Stimulated activated naive CD8-positive, alpha-beta T cell treated with anti-CD3 and anti-CD28 coated beads, Interleukin-15, Interleukin-2, amounts not matched to agents 100 ng/mL and 50 ng/mL, for 24 hours (primary cell): Measurements from ENCODE around the gene DCPS.
"Not testable (repeated sequence)": the region's sequence is repeated elsewhere in the genome, so short reads cannot be mapped to it uniquely, and the experiment has no call there.

Experiments used
- H3K27ac Mint-ChIP-seq: one replicate; pipeline ENCODE4 v1.8.0; 2021; ENCODE audit warnings: mild to moderate bottlenecking, mixed read lengths
- H3K27me3 Mint-ChIP-seq: one replicate; pipeline ENCODE4 v1.8.0; 2021; ENCODE audit warnings: mixed read lengths
- H3K36me3 Mint-ChIP-seq: one replicate; pipeline ENCODE4 v1.8.0; 2021; ENCODE audit warnings: low read depth, mixed read lengths
- H3K4me1 Mint-ChIP-seq: one replicate; pipeline ENCODE4 v1.8.0; 2021; ENCODE audit warnings: low read depth, mixed read lengths
- H3K4me3 Mint-ChIP-seq: one replicate; pipeline ENCODE4 v1.8.0; 2021; ENCODE audit warnings: mild to moderate bottlenecking, mixed read lengths
- H3K9me3 Mint-ChIP-seq: one replicate; pipeline ENCODE4 v1.8.0; 2021; ENCODE audit warnings: mixed read lengths

The DCPS gene

DNA sequence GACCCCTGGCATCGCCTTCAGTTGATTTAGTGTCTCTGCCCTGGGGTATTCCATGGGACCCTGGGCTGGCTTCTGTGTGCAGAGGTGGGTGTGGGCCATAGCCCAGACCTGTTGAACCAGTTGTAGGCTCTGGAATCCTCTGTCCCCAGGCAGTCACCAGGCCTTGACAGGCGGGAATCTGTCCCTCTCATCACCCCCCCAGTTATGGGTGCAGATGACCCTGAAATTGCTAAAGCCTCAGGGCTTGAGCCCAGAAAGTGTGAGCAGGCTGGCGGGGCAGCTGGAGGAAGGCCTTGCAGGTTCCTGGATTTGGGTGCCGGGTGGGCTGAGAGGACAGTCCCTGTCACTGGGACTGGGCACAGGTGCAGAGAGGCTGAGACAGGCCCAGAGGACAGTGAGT lies 78.8 kb downstream of the DCPS start:
- H3K36me3 Mint-ChIP-seq, H3K27ac Mint-ChIP-seq, H3K4me3 Mint-ChIP-seq, H3K27me3 Mint-ChIP-seq, H3K9me3 Mint-ChIP-seq, H3K4me1 Mint-ChIP-seq: not testable (repeated sequence)

DNA sequence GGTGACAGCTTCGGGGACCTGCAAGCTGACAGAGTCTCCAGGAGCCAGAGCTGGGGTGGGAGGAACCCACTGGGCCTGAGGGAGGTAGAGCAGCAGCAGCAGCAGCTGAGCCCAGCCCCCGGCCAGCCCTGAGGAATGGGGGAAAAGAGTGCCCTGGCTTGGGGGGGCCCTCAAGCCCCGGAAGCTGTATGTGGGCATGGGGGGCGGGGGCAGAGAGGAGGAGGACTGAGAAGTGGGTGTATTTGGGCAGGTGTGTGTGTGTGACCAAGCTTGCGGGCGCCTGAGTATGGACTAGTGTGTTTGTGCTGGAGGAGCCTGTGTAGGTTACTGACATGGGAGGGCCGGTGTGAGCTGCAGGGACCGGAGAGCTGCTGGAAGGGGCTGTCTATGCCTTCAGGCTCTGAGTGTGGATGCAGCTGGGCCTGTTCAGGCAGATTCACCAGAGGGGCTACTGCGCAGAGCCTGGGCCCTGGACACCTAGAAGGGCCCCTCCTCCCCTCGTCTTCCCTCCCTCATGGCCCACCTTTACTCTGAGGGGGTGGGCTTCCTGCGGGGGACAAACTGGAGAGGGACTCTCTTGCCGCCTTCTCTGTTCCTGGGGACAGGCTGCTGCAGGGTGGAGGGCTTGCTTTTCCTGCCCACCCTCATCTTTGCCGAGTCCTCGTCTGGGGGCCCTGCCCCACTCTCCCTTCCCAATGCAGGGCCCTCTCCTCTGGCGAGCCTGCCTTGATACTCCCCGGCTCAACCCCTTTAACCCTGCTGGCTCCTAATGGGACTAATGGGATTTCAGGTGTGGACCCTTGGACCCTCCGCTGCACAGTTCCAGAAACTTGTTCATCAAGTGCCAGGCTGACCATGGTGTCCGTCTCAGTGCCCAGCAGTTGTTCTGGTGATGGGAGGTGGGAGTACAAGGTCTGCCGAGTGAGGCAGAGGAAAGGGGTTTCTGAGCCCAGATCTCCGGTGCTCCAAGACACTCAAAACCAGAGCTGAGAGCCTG lies 79.8 kb downstream of the DCPS start:
- no peaks in the 10 kb centered on the region for H3K9me3 Mint-ChIP-seq
- H3K36me3 Mint-ChIP-seq, result no peaks in the 10 kb centered on the region
- H3K27me3 Mint-ChIP-seq, result no peaks in the 10 kb centered on the region

DNA sequence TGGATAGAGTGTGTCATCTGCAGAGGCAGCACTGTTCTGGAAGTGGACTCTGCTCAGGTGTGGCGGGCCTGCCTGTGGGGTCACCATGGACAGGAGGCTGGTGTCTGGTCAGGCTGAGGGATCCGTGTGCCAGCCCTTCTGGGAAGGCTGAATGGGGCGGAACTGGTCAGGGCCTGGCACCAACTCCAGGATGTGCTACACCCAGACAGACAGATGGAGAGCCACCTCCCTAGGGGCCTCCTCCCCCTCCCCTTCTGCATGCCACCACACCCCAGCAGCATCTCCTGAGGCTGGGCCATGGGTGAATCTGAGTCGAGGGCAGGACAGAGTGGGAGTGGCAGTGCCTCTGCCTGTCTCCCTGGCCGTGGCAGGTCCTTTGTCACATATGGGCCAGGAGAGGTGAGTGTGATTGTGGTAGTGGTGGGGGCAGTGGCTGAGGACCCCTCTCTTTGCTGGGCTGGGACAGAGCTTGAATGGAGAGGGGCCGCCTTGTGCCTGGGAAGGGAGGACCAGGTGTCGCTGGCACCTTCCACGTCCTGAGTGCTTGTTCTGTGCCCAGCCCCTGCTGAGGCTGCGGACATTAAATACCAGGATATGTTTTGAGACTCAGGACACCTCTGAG lies 80.7 kb downstream of the DCPS start:
- H3K27me3 Mint-ChIP-seq, result no peaks in the 10 kb centered on the region
- H3K4me3 Mint-ChIP-seq, result no peak overlapping the region
- no peak overlapping the region for H3K27ac Mint-ChIP-seq
- no peaks in the 10 kb centered on the region for H3K4me1 Mint-ChIP-seq
- H3K36me3 Mint-ChIP-seq, result no peaks in the 10 kb centered on the region
- no peaks in the 10 kb centered on the region for H3K9me3 Mint-ChIP-seq

More for the DNA sequence above, 79.8 kb downstream of the DCPS start:
- no peak overlapping the region for H3K4me3 Mint-ChIP-seq
- no peak overlapping the region for H3K27ac Mint-ChIP-seq
- no peaks in the 10 kb centered on the region for H3K4me1 Mint-ChIP-seq

DNA sequence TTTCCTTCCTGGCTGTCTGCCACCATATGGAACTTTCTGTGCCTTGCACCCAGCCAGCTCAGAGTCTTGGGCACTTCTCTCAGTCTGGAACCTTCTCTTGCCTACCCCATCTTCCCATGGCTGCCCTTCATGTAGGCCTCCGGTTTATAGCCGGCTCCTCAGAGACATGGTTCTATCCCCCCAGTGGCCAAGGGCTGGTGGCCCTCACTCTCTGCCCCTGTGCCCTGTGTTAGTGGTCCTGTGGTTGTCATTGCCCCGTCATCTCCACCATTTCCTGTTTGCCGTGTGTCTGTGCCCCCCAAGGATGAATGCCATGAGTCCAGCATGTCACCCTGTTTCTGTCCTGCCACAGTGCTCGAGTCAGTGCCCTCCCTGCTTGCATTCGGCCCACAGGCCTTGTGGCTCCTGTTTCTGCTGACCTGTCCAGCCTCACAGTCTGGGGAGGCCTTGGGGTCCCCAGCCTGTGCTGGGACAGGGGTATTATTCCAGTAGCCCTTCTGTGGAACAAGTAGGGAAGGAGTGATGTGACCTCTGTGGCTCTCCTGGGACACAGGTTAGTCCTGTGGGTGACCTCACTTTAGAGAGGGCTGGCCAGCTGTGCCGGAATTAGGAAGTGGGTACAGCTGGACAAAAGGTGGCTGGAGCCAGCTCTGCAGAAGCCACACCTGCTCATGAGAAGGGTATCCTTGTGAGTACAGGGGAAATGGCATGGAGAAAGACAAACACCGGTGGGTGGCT lies 82.3 kb downstream of the DCPS start:
- Mint-ChIP-seq H3K4me1 (no peaks in the 10 kb centered on the region), H3K4me3 (no peak overlapping the region), H3K36me3 (no peaks in the 10 kb centered on the region), H3K27ac (no peak overlapping the region), H3K27me3 (no peaks in the 10 kb centered on the region), H3K9me3 (no peaks in the 10 kb centered on the region)

DNA sequence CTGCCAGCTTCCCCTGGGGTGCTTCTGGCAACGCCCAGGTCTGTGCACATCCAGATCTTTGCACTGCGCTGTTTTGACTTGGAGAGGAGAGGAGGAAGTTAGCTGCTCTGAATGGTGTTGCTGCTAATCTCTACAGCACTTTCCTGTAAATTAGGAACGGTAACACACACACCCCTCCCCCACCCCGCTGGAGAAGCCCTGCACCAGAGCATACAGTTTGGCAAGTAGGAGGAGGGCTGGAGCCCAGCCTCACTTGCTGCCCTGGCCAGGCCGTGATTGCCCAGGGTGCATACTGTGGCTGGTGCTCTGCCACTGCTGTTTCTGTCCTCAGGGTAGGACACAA lies 82.8 kb downstream of the DCPS start:
- H3K4me1 Mint-ChIP-seq, H3K27ac Mint-ChIP-seq, H3K36me3 Mint-ChIP-seq, H3K27me3 Mint-ChIP-seq, H3K9me3 Mint-ChIP-seq, H3K4me3 Mint-ChIP-seq: not testable (repeated sequence)

DNA sequence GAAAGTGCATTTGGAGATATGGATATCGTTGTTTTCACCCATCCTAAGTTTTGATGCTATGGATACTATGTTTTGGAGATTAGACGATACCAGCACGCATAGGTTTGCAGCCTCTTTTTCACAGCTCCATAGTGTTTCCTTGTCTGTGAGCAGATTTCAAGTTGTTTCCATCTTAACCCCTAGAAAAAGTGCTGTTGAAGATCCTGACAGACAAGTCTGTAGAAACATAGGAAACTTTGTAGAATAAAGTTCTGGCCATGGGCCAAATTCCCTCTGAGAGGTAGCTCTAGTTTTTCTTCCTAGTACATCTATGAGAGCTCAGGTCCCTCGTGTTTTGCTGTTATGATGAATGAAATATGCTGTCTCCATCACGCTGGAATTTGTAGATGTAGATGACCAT lies 84.0 kb downstream of the DCPS start:
- Mint-ChIP-seq H3K4me1 (peaks cover 4% of the 10 kb centered on the region), H3K9me3 (no peaks in the 10 kb centered on the region), H3K4me3 (no peak overlapping the region), H3K36me3 (no peaks in the 10 kb centered on the region), H3K27me3 (no peaks in the 10 kb centered on the region), H3K27ac (no peak overlapping the region)

DNA sequence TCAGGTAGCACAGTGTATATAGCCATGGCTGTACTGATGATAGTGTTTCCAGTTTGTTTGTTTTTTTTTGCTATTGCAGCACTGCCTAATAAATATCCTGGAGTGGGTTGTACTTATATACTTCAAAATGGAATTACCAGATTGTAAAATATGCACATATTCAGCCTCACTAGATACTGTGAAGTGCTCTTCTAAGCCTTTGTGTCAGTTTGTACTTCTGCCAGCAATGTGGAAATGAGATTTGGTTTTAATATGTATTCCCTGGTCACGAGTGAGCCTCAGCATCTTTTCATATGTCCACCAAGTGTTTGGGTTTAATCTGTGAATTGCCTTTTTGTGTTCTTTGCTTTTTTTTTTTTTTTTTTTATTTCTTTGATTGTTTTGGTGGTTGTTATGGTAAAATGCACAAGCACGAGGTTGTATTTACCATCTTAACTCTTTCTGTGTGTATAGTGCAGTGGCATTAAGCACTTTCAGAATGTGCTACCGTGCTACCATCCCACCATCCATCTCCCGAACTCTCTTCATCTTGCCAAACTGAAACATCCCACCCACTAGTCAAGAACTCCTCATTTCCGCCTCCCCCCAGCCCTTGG lies 86.5 kb downstream of the DCPS start:
- Mint-ChIP-seq H3K4me3 (no peak overlapping the region), H3K27ac (no peak overlapping the region), H3K4me1 (peaks cover 4% of the 10 kb centered on the region), H3K27me3 (no peaks in the 10 kb centered on the region), H3K9me3 (no peaks in the 10 kb centered on the region), H3K36me3 (no peaks in the 10 kb centered on the region)

DNA sequence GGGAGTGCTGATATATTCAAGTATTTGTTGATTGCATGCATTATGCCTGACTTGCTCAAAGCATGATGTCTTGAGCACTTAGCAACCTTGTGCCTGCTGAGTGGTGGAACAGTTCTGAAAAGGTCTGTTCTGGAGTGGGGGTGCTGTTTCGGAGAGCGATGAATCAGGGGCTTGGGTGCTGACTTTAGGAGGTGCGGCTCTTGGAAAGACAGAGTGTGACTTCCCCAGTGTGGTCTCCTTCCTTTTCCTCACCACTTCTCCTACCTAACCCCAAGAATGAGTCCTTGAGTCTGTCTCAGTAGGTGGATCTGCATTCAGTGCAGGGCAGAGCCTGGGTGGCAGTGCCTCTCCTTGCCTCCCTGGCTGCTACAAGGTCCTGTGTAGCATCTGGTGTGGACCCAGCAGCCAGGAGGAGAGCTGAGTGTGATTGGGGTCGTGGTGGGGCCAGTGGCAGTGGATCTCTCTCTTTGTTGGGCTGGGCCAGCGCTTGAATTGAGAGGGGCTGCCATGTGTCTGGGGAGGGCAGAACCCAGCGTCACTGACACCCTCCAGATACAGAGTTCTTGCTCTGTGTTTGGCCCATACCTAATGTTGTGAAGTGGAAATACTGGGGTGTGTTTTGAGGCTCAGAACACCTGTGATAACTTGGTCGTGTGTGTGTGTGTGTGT lies 87.6 kb downstream of the DCPS start:
- H3K27me3 Mint-ChIP-seq, result no peaks in the 10 kb centered on the region
- no peak overlapping the region for H3K27ac Mint-ChIP-seq
- no peaks in the 10 kb centered on the region for H3K9me3 Mint-ChIP-seq
- H3K4me3 Mint-ChIP-seq, result no peak overlapping the region
- H3K4me1 Mint-ChIP-seq, result peaks cover 4% of the 10 kb centered on the region
- H3K36me3 Mint-ChIP-seq, result no peaks in the 10 kb centered on the region

DNA sequence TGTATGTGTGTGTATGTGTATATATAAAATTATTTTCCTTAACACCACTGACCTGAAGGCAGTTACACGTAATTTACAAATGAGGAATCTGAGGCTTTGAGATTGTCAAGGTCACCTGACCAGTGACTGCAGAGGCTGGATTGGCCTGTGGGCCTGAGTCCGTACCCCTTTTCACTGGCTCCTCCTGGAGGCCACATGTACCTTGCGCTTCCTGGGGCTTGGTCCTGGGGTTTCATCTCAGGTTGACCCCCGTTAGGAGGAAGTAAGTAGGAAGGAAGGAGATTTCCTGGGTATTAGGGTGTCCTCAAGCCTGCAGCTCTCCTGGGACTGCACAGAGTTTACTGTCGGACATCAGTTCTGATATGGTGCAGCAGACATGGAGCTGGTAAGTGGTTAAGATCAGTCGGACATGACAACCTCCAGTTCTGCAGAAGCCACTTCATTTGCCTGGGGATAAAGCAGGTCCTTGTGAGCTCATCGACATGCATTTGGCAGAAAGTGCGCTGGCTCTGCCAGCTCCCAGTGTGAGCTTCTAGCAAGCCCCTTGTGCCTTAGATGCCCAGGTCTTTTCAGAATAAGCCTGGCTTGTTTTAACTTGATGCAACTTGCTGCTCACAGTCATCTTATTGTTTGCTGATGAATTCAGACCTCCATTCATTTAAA lies 88.2 kb downstream of the DCPS start:
- H3K9me3 Mint-ChIP-seq, result no peaks in the 10 kb centered on the region
- no peak overlapping the region for H3K4me3 Mint-ChIP-seq
- H3K27ac Mint-ChIP-seq, result no peak overlapping the region
- H3K4me1 Mint-ChIP-seq, result peaks cover 4% of the 10 kb centered on the region
- no peaks in the 10 kb centered on the region for H3K27me3 Mint-ChIP-seq
- no peaks in the 10 kb centered on the region for H3K36me3 Mint-ChIP-seq

DNA sequence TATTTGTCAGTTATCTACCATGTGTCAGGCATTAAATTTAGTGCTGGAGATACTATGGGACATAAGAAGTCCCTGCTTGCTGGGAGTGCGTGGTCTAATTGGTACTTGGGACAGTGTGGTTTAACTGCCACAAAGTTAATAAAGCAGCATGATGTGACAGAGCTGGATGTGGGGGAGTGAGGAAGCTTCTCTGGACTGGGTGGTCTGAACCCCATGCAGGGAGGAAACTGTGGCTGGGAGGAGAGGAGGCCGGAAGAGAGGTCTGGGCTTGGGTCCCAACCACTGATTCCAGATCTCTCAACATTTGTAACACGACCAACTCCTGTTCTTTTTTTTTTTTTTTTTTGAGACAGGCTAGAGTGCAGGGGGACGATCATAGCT lies 88.8 kb downstream of the DCPS start:
- no peak overlapping the region for H3K27ac Mint-ChIP-seq
- H3K27me3 Mint-ChIP-seq, result no peaks in the 10 kb centered on the region
- no peak overlapping the region for H3K4me3 Mint-ChIP-seq
- H3K36me3 Mint-ChIP-seq, result no peaks in the 10 kb centered on the region
- H3K4me1 Mint-ChIP-seq, result peaks cover 4% of the 10 kb centered on the region
- H3K9me3 Mint-ChIP-seq, result no peaks in the 10 kb centered on the region

DNA sequence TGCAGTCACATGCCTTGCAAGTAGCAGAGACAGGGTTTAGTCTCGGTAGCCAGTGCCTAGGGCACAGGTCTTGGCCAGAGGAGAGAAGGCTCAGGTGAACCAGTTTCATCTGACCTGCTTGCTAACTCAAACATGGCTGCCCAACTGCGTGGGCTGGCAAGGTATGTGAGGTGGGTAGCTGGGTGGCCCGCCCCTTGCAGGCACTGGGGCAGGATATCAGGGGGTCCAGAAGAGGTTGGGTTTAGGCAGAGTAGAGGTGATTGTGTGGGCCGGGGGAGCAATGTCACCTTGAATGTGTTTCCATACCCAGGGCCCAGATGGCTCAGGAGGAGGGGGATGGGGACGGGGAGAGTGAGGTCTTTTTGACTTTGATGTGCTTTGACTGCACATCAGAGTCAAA lies 89.3 kb downstream of the DCPS start:
- no peaks in the 10 kb centered on the region for H3K9me3 Mint-ChIP-seq
- H3K4me3 Mint-ChIP-seq, result no peak overlapping the region
- no peaks in the 10 kb centered on the region for H3K27me3 Mint-ChIP-seq
- H3K27ac Mint-ChIP-seq, result no peak overlapping the region
- H3K4me1 Mint-ChIP-seq, result peaks cover 4% of the 10 kb centered on the region
- no peaks in the 10 kb centered on the region for H3K36me3 Mint-ChIP-seq

DNA sequence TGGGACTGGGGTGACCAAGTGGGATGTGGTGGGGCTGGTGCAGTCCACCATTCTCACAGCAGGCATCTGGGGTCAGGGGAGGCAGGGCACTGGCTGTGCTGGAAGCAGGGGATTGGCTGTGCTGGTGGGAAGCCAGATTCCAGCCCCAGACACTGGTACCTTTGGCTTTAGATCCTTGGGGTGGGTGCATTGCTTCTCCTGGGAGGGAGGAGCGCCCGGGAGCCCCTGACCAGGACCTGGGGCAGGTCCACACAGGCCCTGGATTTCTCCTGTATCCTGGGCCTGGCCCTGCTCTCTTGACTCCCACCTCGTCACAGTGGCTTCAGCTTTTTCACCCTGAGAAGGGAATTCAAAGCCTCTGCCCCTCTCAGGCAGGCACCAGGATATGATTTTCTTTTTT lies 90.2 kb downstream of the DCPS start:
- no peaks in the 10 kb centered on the region for H3K9me3 Mint-ChIP-seq
- no peak overlapping the region for H3K4me3 Mint-ChIP-seq
- no peaks in the 10 kb centered on the region for H3K27me3 Mint-ChIP-seq
- H3K4me1 Mint-ChIP-seq, result peaks cover 4% of the 10 kb centered on the region
- H3K27ac Mint-ChIP-seq, result no peak overlapping the region
- no peaks in the 10 kb centered on the region for H3K36me3 Mint-ChIP-seq

DNA sequence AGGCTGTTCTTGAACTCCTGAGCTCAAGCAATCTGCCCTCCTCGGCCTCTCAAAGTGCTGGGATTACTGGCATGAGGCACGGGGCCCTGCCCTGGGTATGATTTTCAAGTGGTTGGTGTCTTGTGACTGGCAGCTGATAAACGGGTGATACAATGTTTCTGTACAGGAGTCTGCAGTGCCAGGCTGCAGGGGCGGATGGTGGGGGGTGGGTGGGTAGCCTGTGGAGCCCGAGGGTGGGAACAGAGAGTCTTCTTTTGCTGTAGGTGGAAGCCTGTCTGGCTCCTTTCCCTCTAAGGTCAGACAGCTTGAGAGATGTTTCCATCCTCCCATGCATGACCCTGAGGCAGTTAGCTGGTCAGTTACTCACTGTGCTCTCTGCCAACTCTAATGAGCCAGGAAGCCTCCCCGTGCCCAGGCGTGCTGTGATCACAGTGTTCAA lies 90.8 kb downstream of the DCPS start:
- H3K4me1 Mint-ChIP-seq, H3K9me3 Mint-ChIP-seq, H3K27ac Mint-ChIP-seq, H3K4me3 Mint-ChIP-seq, H3K27me3 Mint-ChIP-seq, H3K36me3 Mint-ChIP-seq: not testable (repeated sequence)
